ENCODE measurements around the gene CD109.

CD109 gene

DNA sequence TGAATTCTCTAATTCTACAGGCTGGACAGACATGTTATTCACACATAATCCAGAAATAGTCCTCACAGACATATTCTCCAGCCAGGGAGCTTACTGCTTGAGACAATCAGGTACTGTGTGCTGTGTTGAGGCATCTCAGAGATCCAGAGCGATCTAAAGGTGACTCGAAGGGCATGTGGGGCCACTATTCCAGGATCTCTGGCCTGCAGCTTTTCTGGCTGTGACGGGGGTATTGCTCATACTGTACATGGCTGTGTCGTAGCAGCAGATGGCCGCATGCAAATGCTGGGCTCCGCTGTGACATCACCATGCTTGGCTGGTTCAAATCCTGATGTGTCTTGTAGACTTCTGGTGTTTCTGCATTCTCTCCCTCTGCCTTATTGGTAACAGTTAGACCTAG, 37.8 kb downstream of the CD109 start:
- Histone ChIP-seq H3K36me3 (ENCODE audit: control insufficient read depth, insufficient read depth, low read length) (no peaks in the 10 kb centered on the region), H3K9me3 (ENCODE audit: control insufficient read depth, insufficient read depth, low read length) (no peaks in the 10 kb centered on the region), H3K9ac (ENCODE audit: low read depth, low read length) (no peak overlapping the region), H3K4me3 (ENCODE audit: low read depth, low read length) (no peak overlapping the region), H3K4me1 (ENCODE audit: control insufficient read depth, insufficient read depth, low read length) (no peaks in the 10 kb centered on the region), H3K27me3 (ENCODE audit: control insufficient read depth, insufficient read depth, low read length) (no peaks in the 10 kb centered on the region)

DNA sequence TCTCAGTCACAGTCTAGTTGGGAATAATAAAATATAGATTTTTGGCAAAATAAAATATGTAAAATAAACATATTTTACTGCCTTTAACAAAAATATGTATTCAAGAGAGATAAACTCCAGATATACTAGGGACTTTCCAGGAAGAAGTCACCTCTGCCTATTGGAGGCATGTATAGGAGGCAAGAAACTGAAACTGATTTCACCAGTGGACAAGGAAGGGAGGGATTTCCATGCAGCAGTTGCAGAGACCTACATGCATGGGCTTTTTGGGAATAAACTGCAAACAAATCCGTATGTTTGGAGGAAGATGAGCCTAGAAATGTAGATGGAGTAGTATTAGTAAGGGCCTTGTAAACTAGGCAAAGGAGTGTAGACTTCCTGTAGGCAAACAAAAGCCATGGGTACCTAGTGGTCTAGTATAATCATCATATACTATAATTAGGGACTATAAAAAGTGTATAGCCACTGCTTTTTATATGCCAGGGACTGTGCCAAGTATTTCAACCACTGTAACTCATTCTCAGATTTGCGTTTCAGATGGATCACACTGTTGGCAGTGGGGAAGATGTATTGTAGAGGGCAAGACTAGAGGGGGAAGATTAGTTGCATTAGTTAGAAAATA, 38.9 kb downstream of the CD109 start:
- Histone ChIP-seq H3K9me3 (ENCODE audit: control insufficient read depth, insufficient read depth, low read length) (no peaks in the 10 kb centered on the region), H3K4me1 (ENCODE audit: control insufficient read depth, insufficient read depth, low read length) (no peaks in the 10 kb centered on the region), H3K4me3 (ENCODE audit: low read depth, low read length) (no peak overlapping the region), H3K27me3 (ENCODE audit: control insufficient read depth, insufficient read depth, low read length) (no peaks in the 10 kb centered on the region), H3K9ac (ENCODE audit: low read depth, low read length) (no peak overlapping the region), H3K36me3 (ENCODE audit: control insufficient read depth, insufficient read depth, low read length) (no peaks in the 10 kb centered on the region)

DNA sequence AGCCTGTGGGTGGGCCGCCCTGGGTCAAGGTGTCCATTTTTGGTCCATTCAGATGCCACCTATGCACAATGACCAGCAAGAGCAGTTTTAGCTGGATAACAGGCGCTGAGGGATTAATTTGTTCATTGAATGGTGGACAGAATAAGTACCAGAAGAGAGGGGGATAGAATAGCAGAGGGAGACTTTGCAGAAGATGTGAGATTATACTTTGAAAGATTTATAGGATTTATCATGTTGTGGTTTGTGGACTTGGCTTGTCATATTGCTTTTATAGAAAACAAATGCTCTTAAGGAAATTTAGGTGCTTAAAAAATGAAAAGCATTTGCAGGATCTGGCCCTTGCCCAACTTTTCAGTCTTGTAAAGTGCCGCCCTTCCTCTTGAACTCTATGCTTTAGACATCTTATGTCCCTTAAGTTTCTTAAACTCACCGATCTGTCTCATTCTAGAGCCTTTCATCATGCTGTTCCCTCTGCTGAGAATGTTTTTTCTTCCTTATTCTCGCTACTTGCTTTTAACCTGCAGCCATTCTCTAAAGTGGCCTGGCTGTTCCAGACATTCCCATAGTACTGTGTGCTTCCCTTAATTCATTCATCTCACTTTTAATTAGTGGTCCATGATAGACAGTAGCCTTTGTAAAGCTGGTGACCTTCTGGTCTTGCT, 42.5 kb downstream of the CD109 start:
- Histone ChIP-seq H3K4me3 (ENCODE audit: low read depth, low read length) (no peak overlapping the region), H3K4me1 (ENCODE audit: control insufficient read depth, insufficient read depth, low read length) (no peaks in the 10 kb centered on the region), H3K36me3 (ENCODE audit: control insufficient read depth, insufficient read depth, low read length) (no peaks in the 10 kb centered on the region), H3K27me3 (ENCODE audit: control insufficient read depth, insufficient read depth, low read length) (no peaks in the 10 kb centered on the region), H3K9me3 (ENCODE audit: control insufficient read depth, insufficient read depth, low read length) (no peaks in the 10 kb centered on the region), H3K9ac (ENCODE audit: low read depth, low read length) (no peak overlapping the region)

DNA sequence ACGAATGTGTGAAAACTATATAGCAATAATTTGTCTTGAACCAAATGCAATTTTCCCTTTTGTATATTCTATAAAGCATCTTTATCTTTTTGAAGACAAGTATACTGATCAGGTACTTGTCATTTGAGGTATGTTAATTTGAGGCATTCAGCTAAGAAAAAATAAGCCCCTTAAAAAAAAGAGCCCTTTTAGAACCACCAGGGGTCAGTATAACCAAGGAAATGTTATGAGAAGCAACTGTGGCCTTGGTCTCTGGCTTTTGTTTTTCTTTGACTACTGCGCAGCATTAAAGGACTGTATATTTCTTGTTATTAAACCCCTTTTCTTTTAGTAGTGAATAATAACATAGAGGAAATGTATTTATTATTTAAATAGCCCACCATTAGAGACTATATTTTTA, 43.1 kb downstream of the CD109 start:
- no peak overlapping the region for H3K4me3 ChIP-seq (ENCODE audit: low read depth, low read length)
- H3K4me1 ChIP-seq (ENCODE audit: control insufficient read depth, insufficient read depth, low read length): no peaks in the 10 kb centered on the region
- no peak overlapping the region for H3K9ac ChIP-seq (ENCODE audit: low read depth, low read length)
- no peaks in the 10 kb centered on the region for H3K36me3 ChIP-seq (ENCODE audit: control insufficient read depth, insufficient read depth, low read length)
- H3K27me3 ChIP-seq (ENCODE audit: control insufficient read depth, insufficient read depth, low read length): no peaks in the 10 kb centered on the region
- no peaks in the 10 kb centered on the region for H3K9me3 ChIP-seq (ENCODE audit: control insufficient read depth, insufficient read depth, low read length)

DNA sequence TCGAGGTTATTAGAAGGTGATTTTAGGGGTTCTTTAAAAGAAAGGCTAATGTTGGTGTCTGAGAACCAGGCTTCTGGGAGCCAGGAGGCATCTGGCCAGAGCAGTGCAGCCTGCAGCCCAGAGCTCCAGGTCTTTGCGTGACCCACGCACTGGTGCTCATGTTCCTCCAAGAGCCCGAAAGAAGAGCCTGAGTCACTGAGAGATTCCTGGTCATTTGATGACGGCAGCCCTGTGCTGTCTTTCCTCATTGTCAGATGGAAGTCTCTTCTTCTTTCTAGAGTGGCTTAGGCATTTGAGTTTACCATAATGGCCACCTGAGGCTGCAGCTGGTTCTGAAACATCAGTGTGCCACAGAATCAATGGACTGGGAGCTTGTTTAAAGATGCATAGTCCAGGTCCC, 46.4 kb downstream of the CD109 start:
- no peak overlapping the region for H3K9ac ChIP-seq (ENCODE audit: low read depth, low read length)
- no peaks in the 10 kb centered on the region for H3K4me1 ChIP-seq (ENCODE audit: control insufficient read depth, insufficient read depth, low read length)
- H3K4me3 ChIP-seq (ENCODE audit: low read depth, low read length): no peak overlapping the region
- no peaks in the 10 kb centered on the region for H3K36me3 ChIP-seq (ENCODE audit: control insufficient read depth, insufficient read depth, low read length)
- no peaks in the 10 kb centered on the region for H3K27me3 ChIP-seq (ENCODE audit: control insufficient read depth, insufficient read depth, low read length)
- H3K9me3 ChIP-seq (ENCODE audit: control insufficient read depth, insufficient read depth, low read length): no peaks in the 10 kb centered on the region

DNA sequence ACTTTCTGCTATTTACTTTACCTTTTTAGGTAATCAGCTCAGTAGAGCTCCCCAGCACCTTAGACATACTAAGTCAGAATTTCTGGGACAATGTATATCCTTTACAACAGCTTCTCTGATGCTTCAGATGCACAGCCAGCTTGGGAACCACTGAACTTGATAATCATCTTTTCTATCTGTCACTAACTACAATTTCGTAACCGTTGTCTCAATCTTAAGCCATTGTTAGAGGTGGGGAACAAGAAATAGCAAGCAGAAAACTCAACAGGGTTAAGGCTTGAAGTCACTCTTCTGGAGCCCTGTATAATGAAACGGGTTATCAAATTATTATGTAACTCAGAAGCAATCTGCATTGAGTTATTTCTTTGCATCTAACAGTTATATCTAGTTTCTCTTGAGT, 47.1 kb downstream of the CD109 start:
- no peaks in the 10 kb centered on the region for H3K36me3 ChIP-seq (ENCODE audit: control insufficient read depth, insufficient read depth, low read length)
- no peaks in the 10 kb centered on the region for H3K9me3 ChIP-seq (ENCODE audit: control insufficient read depth, insufficient read depth, low read length)
- H3K9ac ChIP-seq (ENCODE audit: low read depth, low read length): no peak overlapping the region
- no peak overlapping the region for H3K4me3 ChIP-seq (ENCODE audit: low read depth, low read length)
- H3K27me3 ChIP-seq (ENCODE audit: control insufficient read depth, insufficient read depth, low read length): no peaks in the 10 kb centered on the region
- no peaks in the 10 kb centered on the region for H3K4me1 ChIP-seq (ENCODE audit: control insufficient read depth, insufficient read depth, low read length)

DNA sequence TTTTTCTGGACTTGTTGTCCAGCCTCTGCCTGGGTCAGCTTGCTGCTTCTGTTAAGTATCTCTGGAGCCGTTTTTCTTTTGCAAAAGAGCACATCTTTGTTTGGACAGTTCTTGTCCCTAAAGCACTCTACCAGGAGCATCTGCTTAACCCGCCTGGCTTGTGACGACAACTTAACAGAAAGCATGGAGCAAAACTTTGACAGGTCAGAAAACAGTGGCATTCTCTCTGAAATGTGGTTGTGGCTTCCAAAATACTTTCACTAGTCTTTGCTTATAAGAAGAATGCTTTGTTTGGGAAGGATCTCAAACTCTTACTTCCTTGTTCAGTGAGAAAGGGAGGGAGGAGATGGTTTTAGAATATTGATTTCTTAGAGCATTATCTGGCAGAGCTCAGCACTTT, 47.6 kb downstream of the CD109 start:
- Histone ChIP-seq H3K9me3 (ENCODE audit: control insufficient read depth, insufficient read depth, low read length) (no peaks in the 10 kb centered on the region), H3K4me3 (ENCODE audit: low read depth, low read length) (no peak overlapping the region), H3K36me3 (ENCODE audit: control insufficient read depth, insufficient read depth, low read length) (no peaks in the 10 kb centered on the region), H3K27me3 (ENCODE audit: control insufficient read depth, insufficient read depth, low read length) (no peaks in the 10 kb centered on the region), H3K9ac (ENCODE audit: low read depth, low read length) (no peak overlapping the region), H3K4me1 (ENCODE audit: control insufficient read depth, insufficient read depth, low read length) (no peaks in the 10 kb centered on the region)

DNA sequence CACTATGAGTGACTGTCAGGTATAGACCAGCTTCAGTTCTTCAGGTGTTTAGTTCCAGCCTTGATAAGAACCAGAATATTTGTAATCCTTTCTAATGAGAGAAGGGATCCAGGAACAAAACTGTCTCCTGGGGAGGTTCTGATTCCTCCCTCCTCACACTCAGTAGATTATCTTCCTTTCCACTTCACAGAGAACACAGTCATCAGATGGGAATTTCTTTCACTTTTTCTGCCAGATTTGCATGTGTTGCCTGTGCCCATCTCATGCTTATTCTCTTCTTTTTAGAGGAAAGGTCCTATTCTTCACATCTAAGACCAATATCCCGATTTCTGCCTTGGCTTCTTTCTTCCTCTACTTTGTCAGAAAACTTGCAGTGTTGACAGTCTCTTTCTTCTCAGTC, 50.8 kb downstream of the CD109 start:
- H3K9ac ChIP-seq (ENCODE audit: low read depth, low read length): no peak overlapping the region

DNA sequence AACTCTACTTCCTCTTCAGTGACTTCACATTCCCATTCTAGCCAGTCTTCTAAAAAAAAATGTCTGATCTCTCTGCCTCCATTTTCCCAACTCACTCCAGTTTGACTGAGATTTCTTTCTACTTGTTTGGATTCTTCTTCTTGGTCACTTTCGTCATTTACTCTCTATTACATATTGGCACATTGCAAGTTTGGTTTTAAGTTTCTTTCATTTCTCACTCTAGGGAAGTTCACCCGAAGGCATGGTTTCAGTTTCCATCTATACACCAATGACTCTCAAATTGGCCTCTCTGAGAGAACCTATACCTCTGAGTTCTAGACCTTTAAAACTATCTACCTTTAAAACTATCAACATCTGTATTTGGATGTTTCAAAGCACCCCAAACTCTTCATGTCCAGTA, 51.3 kb downstream of the CD109 start:
- Histone ChIP-seq H3K36me3 (ENCODE audit: control insufficient read depth, insufficient read depth, low read length) (no peaks in the 10 kb centered on the region), H3K27me3 (ENCODE audit: control insufficient read depth, insufficient read depth, low read length) (no peaks in the 10 kb centered on the region), H3K9ac (ENCODE audit: low read depth, low read length) (no peak overlapping the region), H3K4me1 (ENCODE audit: control insufficient read depth, insufficient read depth, low read length) (no peaks in the 10 kb centered on the region), H3K9me3 (ENCODE audit: control insufficient read depth, insufficient read depth, low read length) (no peaks in the 10 kb centered on the region), H3K4me3 (ENCODE audit: low read depth, low read length) (no peak overlapping the region)

More for the DNA sequence above, 50.8 kb downstream of the CD109 start:
- H3K4me3 ChIP-seq (ENCODE audit: low read depth, low read length): no peak overlapping the region
- no peaks in the 10 kb centered on the region for H3K9me3 ChIP-seq (ENCODE audit: control insufficient read depth, insufficient read depth, low read length)
- no peaks in the 10 kb centered on the region for H3K36me3 ChIP-seq (ENCODE audit: control insufficient read depth, insufficient read depth, low read length)
- no peaks in the 10 kb centered on the region for H3K27me3 ChIP-seq (ENCODE audit: control insufficient read depth, insufficient read depth, low read length)
- no peaks in the 10 kb centered on the region for H3K4me1 ChIP-seq (ENCODE audit: control insufficient read depth, insufficient read depth, low read length)

DNA sequence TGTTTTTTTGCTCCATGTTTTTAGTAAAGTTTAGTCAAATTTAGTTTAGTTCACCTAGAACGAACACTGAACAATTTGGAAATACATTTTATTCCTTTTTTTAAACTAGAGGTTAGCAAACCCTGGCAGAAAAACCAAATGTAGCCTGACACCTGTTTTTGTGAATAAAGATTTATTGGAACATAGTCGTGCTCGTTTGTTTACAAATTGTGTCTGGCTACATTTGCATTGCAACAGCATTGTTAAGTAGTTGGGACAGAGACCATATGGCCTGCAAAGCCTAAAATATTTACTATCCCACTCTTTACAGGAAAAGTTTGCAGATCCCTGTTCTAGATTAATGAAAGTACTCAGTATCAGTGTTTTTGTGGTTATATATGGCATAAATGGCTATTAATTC, 56.9 kb downstream of the CD109 start:
- no peak overlapping the region for H3K4me3 ChIP-seq (ENCODE audit: low read depth, low read length)
- no peaks in the 10 kb centered on the region for H3K36me3 ChIP-seq (ENCODE audit: control insufficient read depth, insufficient read depth, low read length)
- no peaks in the 10 kb centered on the region for H3K9me3 ChIP-seq (ENCODE audit: control insufficient read depth, insufficient read depth, low read length)
- peaks cover 3% of the 10 kb centered on the region for H3K4me1 ChIP-seq (ENCODE audit: control insufficient read depth, insufficient read depth, low read length)
- no peak overlapping the region for H3K9ac ChIP-seq (ENCODE audit: low read depth, low read length)
- H3K27me3 ChIP-seq (ENCODE audit: control insufficient read depth, insufficient read depth, low read length): no peaks in the 10 kb centered on the region

DNA sequence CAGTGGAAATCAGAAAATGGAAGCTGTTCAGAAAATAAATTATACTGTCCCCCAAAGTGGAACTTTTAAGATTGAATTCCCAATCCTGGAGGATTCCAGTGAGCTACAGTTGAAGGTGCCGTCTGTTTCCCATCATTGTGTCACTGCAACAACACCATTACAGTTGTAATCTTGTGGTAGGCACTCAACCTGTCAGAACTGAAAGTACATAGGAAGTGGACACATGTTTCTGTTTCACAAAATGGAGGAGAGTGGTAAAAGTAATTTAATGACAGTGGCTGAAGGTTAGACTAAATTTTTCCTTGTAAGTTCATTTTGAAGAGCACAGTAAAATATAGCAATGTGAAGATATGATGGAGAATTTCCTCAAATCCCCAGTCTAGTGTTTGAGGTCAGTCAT, 70.0 kb downstream of the CD109 start:
- no peaks in the 10 kb centered on the region for H3K27me3 ChIP-seq (ENCODE audit: control insufficient read depth, insufficient read depth, low read length)
- H3K9me3 ChIP-seq (ENCODE audit: control insufficient read depth, insufficient read depth, low read length): no peaks in the 10 kb centered on the region
- H3K4me3 ChIP-seq (ENCODE audit: low read depth, low read length): no peak overlapping the region
- H3K4me1 ChIP-seq (ENCODE audit: control insufficient read depth, insufficient read depth, low read length): no peaks in the 10 kb centered on the region
- no peaks in the 10 kb centered on the region for H3K36me3 ChIP-seq (ENCODE audit: control insufficient read depth, insufficient read depth, low read length)
- no peak overlapping the region for H3K9ac ChIP-seq (ENCODE audit: low read depth, low read length)

DNA sequence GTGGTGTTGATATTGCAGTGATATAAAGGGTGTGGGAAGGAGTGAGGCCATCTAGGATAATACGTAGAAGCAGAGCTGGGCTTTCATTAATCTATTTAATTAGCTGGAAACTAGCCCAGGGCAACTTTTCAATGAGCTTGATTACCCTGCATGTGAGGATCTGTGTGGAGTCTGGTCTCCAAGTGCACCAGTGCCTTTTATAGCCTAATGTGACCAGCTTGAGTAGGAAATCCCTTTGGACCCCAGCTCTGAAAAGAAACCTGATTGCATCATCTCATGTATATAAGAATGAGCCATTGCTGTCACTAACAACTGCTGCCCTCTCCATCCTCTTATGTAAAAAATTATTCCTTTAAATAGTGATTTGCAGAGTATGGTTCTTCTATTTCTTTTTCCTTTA, 72.6 kb downstream of the CD109 start:
- H3K9ac ChIP-seq (ENCODE audit: low read depth, low read length): no peak overlapping the region
- H3K27me3 ChIP-seq (ENCODE audit: control insufficient read depth, insufficient read depth, low read length): no peaks in the 10 kb centered on the region
- H3K36me3 ChIP-seq (ENCODE audit: control insufficient read depth, insufficient read depth, low read length): no peaks in the 10 kb centered on the region
- no peak overlapping the region for H3K4me3 ChIP-seq (ENCODE audit: low read depth, low read length)
- H3K9me3 ChIP-seq (ENCODE audit: control insufficient read depth, insufficient read depth, low read length): no peaks in the 10 kb centered on the region
- no peaks in the 10 kb centered on the region for H3K4me1 ChIP-seq (ENCODE audit: control insufficient read depth, insufficient read depth, low read length)
